ENCODE data around the gene BCL6B. TPM values are rescaled to one million over a fixed set of nuclear protein-coding genes. Genes with fewer than 3 reads are reported as not detected.

Gene BCL6B
- total and polyA plus RNA-seq, 2 of the 4 experiments (the other 2 are of a cell fraction) = not detected

DNA sequence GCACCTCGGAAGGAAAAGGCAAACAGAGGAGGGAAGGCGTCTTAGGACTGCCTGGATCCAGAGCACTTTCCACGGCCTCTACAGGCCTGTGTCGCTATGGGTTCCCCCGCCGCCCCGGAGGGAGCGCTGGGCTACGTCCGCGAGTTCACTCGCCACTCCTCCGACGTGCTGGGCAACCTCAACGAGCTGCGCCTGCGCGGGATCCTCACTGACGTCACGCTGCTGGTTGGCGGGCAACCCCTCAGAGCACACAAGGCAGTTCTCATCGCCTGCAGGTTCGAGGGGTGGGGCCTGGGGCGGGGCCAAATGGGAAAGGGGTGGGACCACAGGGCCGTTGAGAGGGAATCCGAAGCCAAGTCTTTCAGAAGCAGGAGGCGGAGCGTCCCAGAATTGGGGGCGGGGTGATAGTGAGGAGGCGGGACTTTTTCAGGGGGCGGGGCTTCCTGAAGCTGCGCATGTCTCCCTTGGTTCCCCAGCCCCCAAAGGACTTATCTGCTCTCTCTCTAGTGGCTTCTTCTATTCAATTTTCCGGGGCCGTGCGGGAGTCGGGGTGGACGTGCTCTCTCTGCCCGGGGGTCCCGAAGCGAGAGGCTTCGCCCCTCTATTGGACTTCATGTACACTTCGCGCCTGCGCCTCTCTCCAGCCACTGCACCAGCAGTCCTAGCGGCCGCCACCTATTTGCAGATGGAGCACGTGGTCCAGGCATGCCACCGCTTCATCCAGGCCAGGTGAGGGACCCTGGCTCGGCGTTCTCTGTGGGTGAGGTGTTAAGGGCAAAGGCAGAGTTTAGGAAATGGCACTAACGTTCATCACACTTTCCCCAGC, 939 bp downstream of the BCL6B start:
- DNase-seq = peak; percentile 70
- Histone ChIP-seq H2BK120ac (ENCODE audit: low read depth, low read length) (no peak overlapping the region), H3K56ac (ENCODE audit: extremely low read depth, insufficient read depth, low read length) (no peak overlapping the region), H3K9me1 (ENCODE audit: insufficient read depth, low read length) (no peaks in the 10 kb centered on the region; the same call in 1 of the 2 replicates), H3K14ac (replicated peaks; ENCODE audit: low read depth, low read length) (peak overlapping the region; percentile 30; the same call in 1 of the 2 replicates), H3K18ac (ENCODE audit: low read depth, low read length) (no peak overlapping the region), H2AK9ac (replicated peaks; ENCODE audit: low read depth, low read length, poor library complexity) (no peak overlapping the region), H3K9ac (ENCODE audit: low read depth, low read length) (no peak overlapping the region), H3K4me2 (ENCODE audit: low read depth, low read length) (peak overlapping the region; percentile 57; the same call in 1 of the 2 replicates), H2BK20ac (ENCODE audit: low read depth, low read length) (no peak overlapping the region), H3K9me3 (ENCODE audit: control insufficient read depth, insufficient read depth, low read length) (no peaks in the 10 kb centered on the region), H3K4me3 (ENCODE audit: insufficient read depth, low read depth, low read length) (0 out of 2 replicates have a peak overlapping the region, but pooled peaks have one; percentile 18), H3K27me3 (ENCODE audit: control insufficient read depth, insufficient read depth, low read length) (peaks cover 14% of the 10 kb centered on the region; the same call in 1 of the 2 replicates), H4K20me1 (ENCODE audit: insufficient read depth, low read length) (no peaks in the 10 kb centered on the region), H3K27ac (ENCODE audit: insufficient read depth, low read length) (no peak overlapping the region), H3K36me3 (ENCODE audit: control insufficient read depth, insufficient read depth, low read length) (no peaks in the 10 kb centered on the region), H2AK5ac (ENCODE audit: low read depth, low read length) (0 out of 2 replicates have a peak overlapping the region, but pooled peaks have one; percentile 9), H4K8ac (ENCODE audit: low read depth in 2 of 2, low read length in 2 of 2) (peak overlapping the region; percentile 60 to 81; a peak in 3 of 4 replicates), H2BK15ac (ENCODE audit: low read depth, low read length) (no peak overlapping the region), H3K4ac (ENCODE audit: low read depth, low read length) (no peak overlapping the region), H4K5ac (ENCODE audit: low read depth, low read length) (peak overlapping the region; percentile 61; the same call in 1 of the 2 replicates), H3K79me1 (ENCODE audit: low read depth in 1 of 2, low read length in 2 of 2) (no peaks in the 10 kb centered on the region), H3K23ac (ENCODE audit: low read depth, low read length) (no peak overlapping the region), H4K91ac (ENCODE audit: insufficient read depth, low read depth, low read length) (peak overlapping the region; percentile 8; the same call in 1 of the 2 replicates), H3K4me1 (ENCODE audit: control insufficient read depth, insufficient read depth, low read length) (peaks cover 4% of the 10 kb centered on the region; the same call in 1 of the 2 replicates), H2AFZ (replicated peaks; ENCODE audit: low read length, poor library complexity) (peak overlapping the region; percentile 94), H2BK5ac (ENCODE audit: low read depth, low read length, poor library complexity, severe bottlenecking) (no peak overlapping the region)
- CTCF ChIA-PET = no interaction called here
- POLR2A ChIA-PET (ENCODE audit: unreplicated experiment) = no interaction called here
- intact Hi-C loops (cut with micrococcal nuclease) = loop anchor here (5.0 kb wide), 1 partner anchor 181 kb away; no protein-coding TSS in a partner anchor
- dilution Hi-C loops (cut with HindIII; ENCODE audit: low sequenced_read_pairs, unreplicated experiment) = no loop called here
- in situ Hi-C loops (cut with MboI; ENCODE audit: low sequenced_read_pairs) = no loop called here
- BruUV-seq (replicated peaks) = no TSS peak
- WGBS, 2 experiments (ENCODE audit: extremely low coverage in 2 of 2, insufficient read length in 1 of 2) = 63% methylated on average over 17 of the region's 51 CpGs; no CpG with 5 or more reads in 1 of the 2 experiments
- ATAC-seq (ENCODE audit: low read depth) = peak; percentile 35
- no peak for TF ChIP-seq SMC3 (IDR thresholded peaks at IDR 0.05; ENCODE audit: low read depth, low read length)
- TF ChIP-seq, protein P1, sequence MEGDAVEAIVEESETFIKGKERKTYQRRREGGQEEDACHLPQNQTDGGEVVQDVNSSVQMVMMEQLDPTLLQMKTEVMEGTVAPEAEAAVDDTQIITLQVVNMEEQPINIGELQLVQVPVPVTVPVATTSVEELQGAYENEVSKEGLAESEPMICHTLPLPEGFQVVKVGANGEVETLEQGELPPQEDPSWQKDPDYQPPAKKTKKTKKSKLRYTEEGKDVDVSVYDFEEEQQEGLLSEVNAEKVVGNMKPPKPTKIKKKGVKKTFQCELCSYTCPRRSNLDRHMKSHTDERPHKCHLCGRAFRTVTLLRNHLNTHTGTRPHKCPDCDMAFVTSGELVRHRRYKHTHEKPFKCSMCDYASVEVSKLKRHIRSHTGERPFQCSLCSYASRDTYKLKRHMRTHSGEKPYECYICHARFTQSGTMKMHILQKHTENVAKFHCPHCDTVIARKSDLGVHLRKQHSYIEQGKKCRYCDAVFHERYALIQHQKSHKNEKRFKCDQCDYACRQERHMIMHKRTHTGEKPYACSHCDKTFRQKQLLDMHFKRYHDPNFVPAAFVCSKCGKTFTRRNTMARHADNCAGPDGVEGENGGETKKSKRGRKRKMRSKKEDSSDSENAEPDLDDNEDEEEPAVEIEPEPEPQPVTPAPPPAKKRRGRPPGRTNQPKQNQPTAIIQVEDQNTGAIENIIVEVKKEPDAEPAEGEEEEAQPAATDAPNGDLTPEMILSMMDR (conservative IDR thresholded peaks at IDR 0.05; ENCODE audit: low read depth, low read length) = no peak
- no peak for TF ChIP-seq FOS (IDR thresholded peaks at IDR 0.05; ENCODE audit: low read depth, low read length)
- TF ChIP-seq MAZ (IDR thresholded peaks at IDR 0.05; ENCODE audit: borderline replicate concordance, low read depth, low read length) = no peak
- TF ChIP-seq NFE2L2 (IDR thresholded peaks at IDR 0.05; ENCODE audit: low read depth, low read length) = no peak
- no peak for TF ChIP-seq CHD1 (IDR thresholded peaks at IDR 0.05; ENCODE audit: low read depth, low read length)
- TF ChIP-seq POLR2A (IDR thresholded peaks at IDR 0.05; ENCODE audit: low read depth, low read length) = no peak
- TF ChIP-seq RFX5 (IDR thresholded peaks at IDR 0.05; ENCODE audit: low read depth, low read length) = no peak
- TF ChIP-seq CEBPB (IDR thresholded peaks at IDR 0.05; ENCODE audit: low read depth, low read length) = no peak
- TF ChIP-seq BHLHE40 (IDR thresholded peaks at IDR 0.05; ENCODE audit: low read depth, low read length) = no peak
- no peak for TF ChIP-seq MAFK (IDR thresholded peaks at IDR 0.05; ENCODE audit: low read depth, low read length)
- no peak for TF ChIP-seq RCOR1 (IDR thresholded peaks at IDR 0.05; ENCODE audit: insufficient replicate concordance, low read length)
- TF ChIP-seq, protein P2, sequence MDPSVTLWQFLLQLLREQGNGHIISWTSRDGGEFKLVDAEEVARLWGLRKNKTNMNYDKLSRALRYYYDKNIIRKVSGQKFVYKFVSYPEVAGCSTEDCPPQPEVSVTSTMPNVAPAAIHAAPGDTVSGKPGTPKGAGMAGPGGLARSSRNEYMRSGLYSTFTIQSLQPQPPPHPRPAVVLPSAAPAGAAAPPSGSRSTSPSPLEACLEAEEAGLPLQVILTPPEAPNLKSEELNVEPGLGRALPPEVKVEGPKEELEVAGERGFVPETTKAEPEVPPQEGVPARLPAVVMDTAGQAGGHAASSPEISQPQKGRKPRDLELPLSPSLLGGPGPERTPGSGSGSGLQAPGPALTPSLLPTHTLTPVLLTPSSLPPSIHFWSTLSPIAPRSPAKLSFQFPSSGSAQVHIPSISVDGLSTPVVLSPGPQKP (IDR thresholded peaks at IDR 0.05; ENCODE audit: borderline replicate concordance, low read depth, low read length) = no peak
- TF ChIP-seq MXI1 (IDR thresholded peaks at IDR 0.05; ENCODE audit: borderline replicate concordance, low read depth, low read length) = no peak
- TF ChIP-seq RAD21 (IDR thresholded peaks at IDR 0.05; ENCODE audit: low read length) = no peak
